ENCODE measurements around the gene RSPH9. TPM values are rescaled to one million over a fixed set of nuclear protein-coding genes. Genes with fewer than 3 reads are reported as not detected.

RSPH9 gene
- total RNA-seq, 1 donor from 2014 or later, result 0.80 TPM

- H3K4me3 Mint-ChIP-seq, result no peak overlapping the region
- peaks cover 29% of the 10 kb centered on the region for H3K36me3 Mint-ChIP-seq
- H3K27ac Mint-ChIP-seq, result peak overlapping the region; percentile 61
- H3K4me1 Mint-ChIP-seq, result peaks cover 44% of the 10 kb centered on the region
- no peak for TF ChIP-seq CTCF (IDR thresholded peaks at IDR 0.05; ENCODE audit: unreplicated experiment)
- H3K27me3 Mint-ChIP-seq (ENCODE audit: low read depth), result no peaks in the 10 kb centered on the region
- H3K9me3 Mint-ChIP-seq, result no peaks in the 10 kb centered on the region
- DNase-seq (ENCODE audit: low spot score in 2 of 2, unreplicated experiment in 2 of 2), result no peak
These were observed 30.1 kb downstream of the RSPH9 start for GRCh38 chr6:43674921-43675320.

GRCh38 chr6:43676962-43677606, 32.2 kb downstream of the RSPH9 start:
- no peak overlapping the region for H3K27ac Mint-ChIP-seq
- no peak for TF ChIP-seq CTCF (IDR thresholded peaks at IDR 0.05; ENCODE audit: unreplicated experiment)
- no peak for DNase-seq (ENCODE audit: low spot score in 2 of 2, unreplicated experiment in 2 of 2)
- peaks cover 47% of the 10 kb centered on the region for H3K4me1 Mint-ChIP-seq
- no peaks in the 10 kb centered on the region for H3K9me3 Mint-ChIP-seq
- no peaks in the 10 kb centered on the region for H3K27me3 Mint-ChIP-seq (ENCODE audit: low read depth)
- no peak overlapping the region for H3K4me3 Mint-ChIP-seq
- H3K36me3 Mint-ChIP-seq, result peaks cover 29% of the 10 kb centered on the region

GRCh38 chr6:43677759-43678158, 32.9 kb downstream of the RSPH9 start:
- H3K4me1 Mint-ChIP-seq, result peaks cover 46% of the 10 kb centered on the region
- no peak for DNase-seq (ENCODE audit: low spot score in 2 of 2, unreplicated experiment in 2 of 2)
- H3K36me3 Mint-ChIP-seq, result peaks cover 29% of the 10 kb centered on the region
- no peaks in the 10 kb centered on the region for H3K9me3 Mint-ChIP-seq
- no peaks in the 10 kb centered on the region for H3K27me3 Mint-ChIP-seq (ENCODE audit: low read depth)
- no peak overlapping the region for H3K4me3 Mint-ChIP-seq
- TF ChIP-seq CTCF (IDR thresholded peaks at IDR 0.05; ENCODE audit: unreplicated experiment), result no peak
- H3K27ac Mint-ChIP-seq, result no peak overlapping the region

- peaks cover 46% of the 10 kb centered on the region for H3K4me1 Mint-ChIP-seq
- peaks cover 29% of the 10 kb centered on the region for H3K36me3 Mint-ChIP-seq
- H3K27ac Mint-ChIP-seq, result no peak overlapping the region
- no peak overlapping the region for H3K4me3 Mint-ChIP-seq
- DNase-seq (ENCODE audit: low spot score in 2 of 2, unreplicated experiment in 2 of 2), result no peak
- no peaks in the 10 kb centered on the region for H3K9me3 Mint-ChIP-seq
- TF ChIP-seq CTCF (IDR thresholded peaks at IDR 0.05; ENCODE audit: unreplicated experiment), result no peak
- H3K27me3 Mint-ChIP-seq (ENCODE audit: low read depth), result no peaks in the 10 kb centered on the region
These were observed 33.5 kb downstream of the RSPH9 start for GRCh38 chr6:43678341-43678740.

- H3K27me3 Mint-ChIP-seq (ENCODE audit: low read depth), result no peaks in the 10 kb centered on the region
- H3K36me3 Mint-ChIP-seq, result peaks cover 29% of the 10 kb centered on the region
- no peak for TF ChIP-seq CTCF (IDR thresholded peaks at IDR 0.05; ENCODE audit: unreplicated experiment)
- H3K9me3 Mint-ChIP-seq, result no peaks in the 10 kb centered on the region
- peak overlapping the region; percentile 72 for H3K27ac Mint-ChIP-seq
- DNase-seq (ENCODE audit: low spot score in 2 of 2, unreplicated experiment in 2 of 2), result no peak
- no peak overlapping the region for H3K4me3 Mint-ChIP-seq
- peaks cover 47% of the 10 kb centered on the region for H3K4me1 Mint-ChIP-seq
These were observed 34.2 kb downstream of the RSPH9 start for GRCh38 chr6:43679057-43679456.

All from mesothelial cell of epicardium (in vitro differentiated cells).